ENCODE measurements around the gene LRRC27.

DNA sequence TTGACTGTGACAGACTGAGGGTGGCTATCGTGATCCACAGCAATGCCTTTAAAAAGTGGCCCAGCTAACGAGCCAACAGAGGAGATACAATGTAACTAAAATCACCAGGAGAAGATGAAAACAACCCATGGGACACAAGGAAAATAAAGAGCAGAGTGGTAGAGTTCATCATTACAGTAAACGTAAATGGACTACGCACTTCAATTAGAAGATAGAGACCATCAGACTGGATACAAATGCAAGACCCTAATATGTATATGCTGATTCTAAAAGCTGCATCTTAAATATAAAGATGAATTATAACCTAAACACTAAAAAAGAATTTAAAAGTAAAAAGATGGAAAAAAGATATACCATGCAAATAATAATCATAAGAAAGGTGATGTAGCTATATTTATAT, 17.7 kb upstream of the LRRC27 start:
- TF ChIP-seq, protein P1, sequence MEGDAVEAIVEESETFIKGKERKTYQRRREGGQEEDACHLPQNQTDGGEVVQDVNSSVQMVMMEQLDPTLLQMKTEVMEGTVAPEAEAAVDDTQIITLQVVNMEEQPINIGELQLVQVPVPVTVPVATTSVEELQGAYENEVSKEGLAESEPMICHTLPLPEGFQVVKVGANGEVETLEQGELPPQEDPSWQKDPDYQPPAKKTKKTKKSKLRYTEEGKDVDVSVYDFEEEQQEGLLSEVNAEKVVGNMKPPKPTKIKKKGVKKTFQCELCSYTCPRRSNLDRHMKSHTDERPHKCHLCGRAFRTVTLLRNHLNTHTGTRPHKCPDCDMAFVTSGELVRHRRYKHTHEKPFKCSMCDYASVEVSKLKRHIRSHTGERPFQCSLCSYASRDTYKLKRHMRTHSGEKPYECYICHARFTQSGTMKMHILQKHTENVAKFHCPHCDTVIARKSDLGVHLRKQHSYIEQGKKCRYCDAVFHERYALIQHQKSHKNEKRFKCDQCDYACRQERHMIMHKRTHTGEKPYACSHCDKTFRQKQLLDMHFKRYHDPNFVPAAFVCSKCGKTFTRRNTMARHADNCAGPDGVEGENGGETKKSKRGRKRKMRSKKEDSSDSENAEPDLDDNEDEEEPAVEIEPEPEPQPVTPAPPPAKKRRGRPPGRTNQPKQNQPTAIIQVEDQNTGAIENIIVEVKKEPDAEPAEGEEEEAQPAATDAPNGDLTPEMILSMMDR (IDR thresholded peaks at IDR 0.05; ENCODE audit: low read depth, low read length), result no peak
- no peak for TF ChIP-seq EZH2phosphoT487 (IDR thresholded peaks at IDR 0.05; ENCODE audit: low read depth)

All from OCI-LY3 (cell line).